Inferior parietal cortex (tissue), 1 donor: ENCODE measurements around the gene C10orf71.

ENCODE experiments used
- DNase-seq: peaks from one replicate; pipeline ENCODE4 v3.0.0-alpha.2; 2016; ENCODE audit errors: extremely low spot score

Gene C10orf71

GRCh38 chr10:49335364-49335972, 36.5 kb downstream of the C10orf71 start:
- DNase-seq: no peak

- DNase-seq: no peak
Measured at GRCh38 chr10:49338604-49339003, 39.6 kb downstream of the C10orf71 start.

GRCh38 chr10:49344840-49345239, 45.9 kb downstream of the C10orf71 start:
- no peak for DNase-seq

GRCh38 chr10:49347342-49347741, 48.4 kb downstream of the C10orf71 start:
- DNase-seq: no peak

- no peak for DNase-seq
Measured at GRCh38 chr10:49347827-49348226, 48.9 kb downstream of the C10orf71 start.

GRCh38 chr10:49348593-49348992, 49.6 kb downstream of the C10orf71 start:
- DNase-seq: no peak

GRCh38 chr10:49349390-49349789, 50.4 kb downstream of the C10orf71 start:
- no peak for DNase-seq

GRCh38 chr10:49350138-49350537, 51.2 kb downstream of the C10orf71 start:
- no peak for DNase-seq

GRCh38 chr10:49350846-49351532, 52.0 kb downstream of the C10orf71 start:
- DNase-seq: no peak

- DNase-seq: no peak
Measured at GRCh38 chr10:49351669-49352068, 52.7 kb downstream of the C10orf71 start.

- DNase-seq: no peak
Measured at GRCh38 chr10:49352323-49352722, 53.4 kb downstream of the C10orf71 start.

- no peak for DNase-seq
Measured at GRCh38 chr10:49353026-49353894, 54.3 kb downstream of the C10orf71 start.

- no peak for DNase-seq
Measured at GRCh38 chr10:49353895-49354566, 55.1 kb downstream of the C10orf71 start.

- no peak for DNase-seq
Measured at GRCh38 chr10:49354593-49354992, 55.6 kb downstream of the C10orf71 start.

- DNase-seq: no peak
Measured at GRCh38 chr10:49355221-49355620, 56.3 kb downstream of the C10orf71 start.

GRCh38 chr10:49356181-49356580, 57.2 kb downstream of the C10orf71 start:
- no peak for DNase-seq

GRCh38 chr10:49356944-49357343, 58.0 kb downstream of the C10orf71 start:
- DNase-seq: no peak

GRCh38 chr10:49357910-49358309, 58.9 kb downstream of the C10orf71 start:
- DNase-seq: no peak

GRCh38 chr10:49359349-49360270, 60.6 kb downstream of the C10orf71 start:
- no peak for DNase-seq

GRCh38 chr10:49360271-49361177, 61.6 kb downstream of the C10orf71 start:
- DNase-seq: no peak
